HG03039 (cell line): ENCODE data around the gene DGKI.
A peak's percentile ranks its signal among the peaks of the same experiment; 100 is the strongest.

Experiments used
- ATAC-seq: cut with Tn5 transposase; IDR thresholded peaks from one replicate; pipeline ENCODE4 v1.9.1; 2021; ENCODE audit warnings: mild to moderate bottlenecking, moderate library complexity; ENCODE audit not compliant: unreplicated experiment

Gene DGKI

GRCh38 chr7:137846827-137847567 is at the start of gene DGKI:
Gene DGKI (minus strand): TSS chr7:137846974.
- ATAC-seq, result no peak

- peak; percentile 66 for ATAC-seq
Observed at GRCh38 chr7:137895301-137896221, 48.8 kb upstream of the DGKI start.

- no peak for ATAC-seq
Observed at GRCh38 chr7:137893143-137893742, 46.5 kb upstream of the DGKI start.

- no peak for ATAC-seq
Observed at GRCh38 chr7:137891016-137891655, 44.4 kb upstream of the DGKI start.

GRCh38 chr7:137890449-137890921 is 43.7 kb upstream of the DGKI start:
- no peak for ATAC-seq

- ATAC-seq, result no peak
Observed at GRCh38 chr7:137888241-137888640, 41.5 kb upstream of the DGKI start.

GRCh38 chr7:137886746-137887145 is 40.0 kb upstream of the DGKI start:
- no peak for ATAC-seq

- no peak for ATAC-seq
Observed at GRCh38 chr7:137886281-137886680, 39.5 kb upstream of the DGKI start.

GRCh38 chr7:137885678-137886077 is 38.9 kb upstream of the DGKI start:
- no peak for ATAC-seq

- ATAC-seq, result no peak
Observed at GRCh38 chr7:137882806-137883205, 36.0 kb upstream of the DGKI start.

- ATAC-seq, result peak; percentile 94
Observed at GRCh38 chr7:137882261-137882668, 35.5 kb upstream of the DGKI start.

GRCh38 chr7:137881607-137882260 is 35.0 kb upstream of the DGKI start:
- no peak for ATAC-seq

GRCh38 chr7:137880432-137880831 is 33.7 kb upstream of the DGKI start:
- ATAC-seq, result no peak

- peak; percentile 46 for ATAC-seq
Observed at GRCh38 chr7:137879357-137880158, 32.8 kb upstream of the DGKI start.

- no peak for ATAC-seq
Observed at GRCh38 chr7:137878333-137878961, 31.7 kb upstream of the DGKI start.

GRCh38 chr7:137877027-137877675 is 30.4 kb upstream of the DGKI start:
- ATAC-seq, result no peak

- ATAC-seq, result no peak
Observed at GRCh38 chr7:137875746-137876145, 29.0 kb upstream of the DGKI start.

- ATAC-seq, result no peak
Observed at GRCh38 chr7:137873979-137874777, 27.4 kb upstream of the DGKI start.
